SH-SY5Y (cell line): ENCODE results near the gene GFI1.

Source experiments
- GATA2 ChIP-seq: IDR thresholded peaks from 2 replicates; pipeline ENCODE4 v1.6.1; 2011; ENCODE audit warnings: mild to moderate bottlenecking, low read depth, low read length
- GATA3 ChIP-seq: IDR thresholded peaks from 2 replicates; pipeline ENCODE4 v1.6.1; 2011; ENCODE audit warnings: low read depth, mild to moderate bottlenecking, low read length, moderate library complexity

GRCh38 chr1:92439291-92439690, 47.4 kb downstream of the GFI1 start:
- no peak for TF ChIP-seq GATA3
- no peak for TF ChIP-seq GATA2
